GM21528 (cell line): Measurements from ENCODE around the gene SPN.
"Not testable (repeated sequence)": the region's sequence is repeated elsewhere in the genome, so short reads cannot be mapped to it uniquely, and the experiment has no call there.

Source experiments
- ATAC-seq: cut with Tn5 transposase; IDR thresholded peaks from one replicate; pipeline ENCODE4 v1.9.1; 2021; ENCODE audit warnings: mild to moderate bottlenecking, moderate library complexity; ENCODE audit not compliant: unreplicated experiment, low FRiP score

SPN gene, protein sequence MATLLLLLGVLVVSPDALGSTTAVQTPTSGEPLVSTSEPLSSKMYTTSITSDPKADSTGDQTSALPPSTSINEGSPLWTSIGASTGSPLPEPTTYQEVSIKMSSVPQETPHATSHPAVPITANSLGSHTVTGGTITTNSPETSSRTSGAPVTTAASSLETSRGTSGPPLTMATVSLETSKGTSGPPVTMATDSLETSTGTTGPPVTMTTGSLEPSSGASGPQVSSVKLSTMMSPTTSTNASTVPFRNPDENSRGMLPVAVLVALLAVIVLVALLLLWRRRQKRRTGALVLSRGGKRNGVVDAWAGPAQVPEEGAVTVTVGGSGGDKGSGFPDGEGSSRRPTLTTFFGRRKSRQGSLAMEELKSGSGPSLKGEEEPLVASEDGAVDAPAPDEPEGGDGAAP

DNA sequence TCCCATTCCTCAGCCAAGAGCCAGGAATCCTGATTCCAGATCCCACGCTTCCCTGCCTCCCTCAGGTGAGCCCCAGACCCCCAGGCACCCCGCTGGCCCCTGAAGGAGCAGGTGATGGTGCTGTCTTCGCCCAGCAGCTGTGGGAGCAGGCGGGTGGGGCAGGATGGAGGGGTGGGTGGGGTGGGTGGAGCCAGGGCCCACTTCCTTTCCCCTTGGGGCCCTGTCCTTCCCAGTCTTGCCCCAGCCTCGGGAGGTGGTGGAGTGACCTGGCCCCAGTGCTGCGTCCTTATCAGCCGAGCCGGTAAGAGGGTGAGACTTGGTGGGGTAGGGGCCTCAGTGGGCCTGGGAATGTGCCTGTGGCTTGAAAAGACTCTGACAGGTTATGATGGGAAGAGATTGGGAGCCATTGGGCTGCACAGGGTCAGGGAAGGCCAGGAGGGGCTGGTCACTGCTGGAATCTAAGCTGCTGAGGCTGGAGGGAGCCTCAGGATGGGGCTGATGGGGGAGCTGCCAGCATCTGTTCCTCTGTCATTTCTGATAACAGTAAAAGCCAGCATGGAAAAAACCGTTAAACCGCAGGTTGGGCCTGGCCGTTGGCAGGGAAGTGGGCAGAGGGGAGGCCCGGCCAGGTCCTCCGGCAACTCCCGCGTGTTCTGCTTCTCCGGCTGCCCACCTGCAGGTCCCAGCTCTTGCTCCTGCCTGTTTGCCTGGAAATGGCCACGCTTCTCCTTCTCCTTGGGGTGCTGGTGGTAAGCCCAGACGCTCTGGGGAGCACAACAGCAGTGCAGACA, at the start of gene SPN:
SPN (plus strand) TSS at position 232 of the 791 bp plus-strand sequence; CDS start at position 714, 482 bp downstream.
- no peak for ATAC-seq

DNA sequence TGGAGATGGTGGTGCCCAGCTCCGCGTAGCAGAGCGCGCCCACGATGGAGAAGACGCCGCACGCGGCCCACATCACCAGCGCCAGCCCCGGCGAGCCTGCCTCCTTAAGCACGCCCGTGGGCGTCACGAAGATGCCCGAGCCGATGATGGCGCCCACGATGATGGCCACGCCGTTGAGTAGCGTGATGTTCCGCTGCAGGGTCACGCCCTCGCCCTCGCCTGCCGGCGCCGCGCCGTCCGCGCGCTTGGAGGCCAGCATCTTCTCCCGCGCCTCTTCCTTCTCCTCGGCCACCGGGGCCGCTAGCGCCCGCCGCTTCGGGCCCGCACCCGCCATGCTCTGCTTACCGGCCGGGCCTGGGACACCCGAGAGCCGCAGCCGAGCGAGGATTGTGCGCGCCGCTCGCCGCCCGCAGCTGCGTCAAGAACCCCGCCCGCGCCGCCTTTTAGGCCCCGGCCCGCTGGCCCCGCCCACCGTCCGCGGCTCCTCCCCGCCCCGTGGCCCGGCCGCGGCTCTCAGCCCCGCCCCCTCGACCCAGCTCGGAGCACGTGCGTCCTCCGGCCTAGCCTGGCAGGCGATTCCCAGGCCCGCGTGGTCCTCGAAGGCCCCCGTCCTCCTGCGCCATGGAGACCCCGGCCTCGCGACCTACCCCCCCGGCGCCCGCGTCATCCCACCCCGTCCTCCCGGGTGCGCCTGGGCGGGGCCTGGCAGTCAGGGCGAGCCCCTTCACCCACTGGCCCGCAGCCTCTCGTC, 49.6 kb upstream of the SPN start:
- ATAC-seq: peak; percentile 37

DNA sequence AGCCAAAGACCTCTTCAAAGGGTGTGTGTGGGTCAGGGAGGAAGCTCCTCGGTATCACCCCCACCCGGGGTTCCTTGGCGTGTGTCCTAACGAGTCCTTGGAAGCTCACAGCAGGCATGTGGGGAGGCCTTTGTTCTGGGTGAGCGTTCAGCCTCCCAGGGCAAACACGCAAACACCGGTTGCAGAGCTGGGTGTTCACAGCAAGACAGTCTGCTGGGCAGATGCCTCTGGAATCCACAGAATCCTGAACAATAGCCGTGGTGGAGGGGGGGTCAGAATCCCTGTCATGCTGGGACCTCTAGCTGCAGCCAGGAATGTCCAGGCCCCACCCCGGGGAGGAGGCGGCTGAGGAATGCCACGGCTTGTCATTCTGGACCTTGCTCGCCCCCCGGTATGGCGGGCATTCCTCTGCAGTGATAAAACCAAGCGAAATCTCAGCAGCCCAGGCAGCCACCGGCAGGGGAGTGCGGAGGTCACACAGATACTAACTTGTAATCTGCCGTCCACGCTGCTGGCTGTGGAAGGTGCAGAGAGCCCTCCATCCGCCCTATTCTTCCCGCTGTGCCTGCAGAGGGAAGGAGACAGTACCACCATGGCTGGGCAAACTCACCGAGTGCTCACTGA, 48.2 kb upstream of the SPN start:
- not testable (repeated sequence) for ATAC-seq

DNA sequence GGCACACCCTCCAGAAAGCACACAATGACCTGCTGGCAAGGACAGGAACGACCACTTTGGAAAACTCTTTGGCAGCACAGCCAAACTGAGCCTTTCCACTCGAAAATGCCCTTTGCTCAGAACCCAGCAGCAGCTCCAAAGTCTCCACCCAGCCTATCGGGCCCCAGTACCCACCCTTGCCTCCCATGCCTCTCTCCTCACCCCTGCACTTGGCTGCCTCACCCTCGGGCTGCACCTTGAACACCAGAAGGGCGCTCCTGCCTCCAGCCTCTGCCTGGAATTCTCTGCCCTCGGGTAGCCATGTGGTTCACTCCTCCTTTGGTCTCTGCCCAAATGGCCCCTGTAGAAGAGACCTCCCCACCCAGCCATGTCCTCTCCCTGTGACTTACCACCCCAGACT, 46.9 kb upstream of the SPN start:
- ATAC-seq: not testable (repeated sequence)

DNA sequence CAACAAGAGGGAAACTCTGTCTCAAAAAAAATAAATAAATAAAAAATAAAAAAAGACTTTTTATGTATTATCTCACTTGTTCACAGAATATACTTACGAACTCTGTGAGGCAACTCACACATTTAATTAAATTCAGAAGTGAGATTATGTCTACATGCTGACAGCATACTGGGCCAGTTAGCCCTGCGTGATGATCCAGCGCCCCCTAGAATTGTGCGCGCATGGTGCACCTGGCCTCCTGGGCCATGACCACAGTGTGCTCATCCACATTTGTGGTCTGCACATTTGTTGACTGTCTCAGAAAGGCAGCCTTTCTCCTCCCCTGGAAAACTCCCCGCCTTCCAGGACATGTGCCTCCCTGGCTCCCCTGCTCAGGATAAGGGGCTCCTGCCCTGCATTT, 42.5 kb upstream of the SPN start:
- ATAC-seq: not testable (repeated sequence)

DNA sequence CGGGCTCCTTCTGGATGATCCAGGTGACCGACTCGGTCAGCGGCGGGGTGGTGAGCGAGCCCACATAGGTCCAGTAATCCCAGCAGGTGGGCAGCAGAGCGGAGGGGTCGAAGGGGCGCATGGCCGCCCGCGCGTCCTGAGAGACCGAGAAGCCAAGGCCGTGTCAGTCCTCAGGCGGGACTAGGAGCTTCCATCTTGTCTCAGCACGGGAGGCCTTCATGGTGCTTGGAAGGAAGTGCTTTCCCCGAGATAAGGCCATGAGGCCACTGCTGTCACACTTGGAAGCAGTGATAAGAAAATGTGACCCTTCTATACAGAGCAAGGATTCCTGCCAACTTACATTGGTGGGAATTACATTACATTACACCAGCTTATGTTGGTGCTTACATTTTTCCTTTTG, 40.3 kb upstream of the SPN start:
- not testable (repeated sequence) for ATAC-seq

DNA sequence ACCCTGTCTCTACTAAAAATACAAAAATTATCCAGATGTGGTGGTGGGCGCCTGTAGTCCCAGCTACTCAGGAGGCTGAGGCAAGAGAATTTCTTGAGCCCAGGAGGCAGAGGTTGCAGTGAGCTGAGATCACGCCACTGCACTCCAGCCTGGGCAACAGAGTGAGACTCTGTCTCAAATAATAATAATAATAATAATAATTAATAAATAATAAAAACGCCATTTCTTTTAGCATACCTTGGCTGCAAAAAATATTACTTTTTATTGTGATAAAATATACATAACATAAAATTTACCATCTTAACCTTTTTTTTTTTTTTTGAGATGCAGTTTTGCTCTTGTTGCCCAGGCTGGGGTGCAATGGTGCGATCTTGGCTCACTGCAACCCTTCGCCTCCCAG, 39.8 kb upstream of the SPN start:
- not testable (repeated sequence) for ATAC-seq

DNA sequence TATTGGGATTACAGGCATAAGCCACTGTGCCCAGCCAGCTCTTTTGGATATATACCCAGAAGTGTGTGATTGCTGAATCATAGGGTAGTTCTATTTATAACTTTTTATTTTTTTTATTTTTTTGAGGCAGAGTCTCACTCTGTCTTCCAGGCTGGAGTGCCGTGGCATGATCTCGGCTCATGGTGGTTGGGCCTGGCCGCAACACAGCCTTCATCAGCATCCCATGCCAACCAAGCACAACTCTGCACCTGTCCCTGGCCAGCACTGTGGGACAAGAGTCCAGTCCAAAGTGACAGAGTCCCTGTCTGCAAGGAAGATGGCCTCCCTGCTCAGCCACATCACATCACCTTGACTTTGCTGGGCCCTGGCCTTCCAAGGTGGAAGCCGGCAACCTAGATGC, 37.9 kb upstream of the SPN start:
- ATAC-seq: not testable (repeated sequence)

DNA sequence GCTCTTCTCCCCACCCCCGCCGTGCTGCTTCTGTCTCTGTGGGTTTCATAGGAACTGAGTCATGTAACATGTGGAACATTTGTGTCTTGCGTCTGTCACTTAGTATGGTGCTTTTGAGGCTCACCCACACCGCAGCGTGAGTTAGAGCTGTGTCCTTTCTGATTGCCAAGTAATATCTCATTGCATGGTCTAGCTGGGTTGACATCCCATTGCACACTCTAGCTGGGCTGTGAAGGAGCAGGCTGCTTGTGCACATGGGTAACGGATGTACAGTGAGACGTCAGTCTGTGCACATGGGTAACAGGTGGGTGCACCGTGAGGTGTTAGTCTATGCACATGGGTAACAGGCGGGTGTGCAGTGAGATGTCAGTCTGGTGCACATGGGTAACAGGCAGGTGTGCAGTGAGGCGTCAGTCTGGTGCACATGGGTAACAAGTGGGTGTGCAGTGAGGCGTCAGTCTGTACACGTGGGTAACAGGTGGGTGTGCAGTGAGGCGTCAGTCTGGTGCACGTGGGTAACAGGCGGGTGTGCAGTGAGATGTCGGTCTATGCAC, 36.2 kb upstream of the SPN start:
- peak; percentile 48 for ATAC-seq

DNA sequence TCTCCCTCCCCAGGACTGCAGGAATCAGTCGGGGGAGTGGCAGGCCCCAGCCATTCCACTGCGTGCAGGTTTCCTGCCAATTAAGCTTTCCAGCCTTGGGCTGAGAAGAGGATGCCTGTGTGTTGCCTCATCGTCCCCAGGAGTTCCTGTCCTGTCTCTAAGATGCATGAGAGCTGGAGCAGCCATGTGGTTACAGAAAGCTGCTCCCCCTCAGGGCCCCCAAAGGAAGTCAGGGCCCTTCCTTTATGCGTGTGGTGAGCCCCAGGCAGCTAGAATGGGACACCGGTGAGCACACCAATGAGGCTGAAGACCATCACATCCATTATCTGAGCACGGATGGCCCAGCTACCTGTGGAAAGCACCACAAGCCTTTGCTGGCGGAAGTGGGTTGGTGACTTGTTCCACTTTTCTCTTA, 35.4 kb upstream of the SPN start:
- not testable (repeated sequence) for ATAC-seq

DNA sequence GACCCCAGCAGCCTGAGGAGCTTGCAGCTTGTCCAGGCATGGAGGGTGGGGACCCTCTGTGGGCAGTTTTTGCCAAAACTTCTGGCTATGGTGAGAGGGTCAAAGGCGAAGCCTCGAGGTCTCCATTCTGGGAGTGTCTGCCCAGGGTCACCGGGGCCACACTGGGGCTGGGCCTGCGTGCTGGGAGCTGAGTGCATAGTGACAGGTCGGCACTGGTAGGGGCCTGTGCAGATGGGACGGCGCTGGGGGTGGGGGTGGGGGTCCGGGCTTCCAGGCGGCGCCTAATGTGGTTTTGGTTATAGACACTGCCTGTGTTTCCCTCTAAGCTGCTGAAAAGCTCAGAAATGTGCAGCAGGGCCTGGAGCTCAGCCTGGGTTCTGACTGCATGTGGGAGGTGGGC, 34.3 kb upstream of the SPN start:
- not testable (repeated sequence) for ATAC-seq

DNA sequence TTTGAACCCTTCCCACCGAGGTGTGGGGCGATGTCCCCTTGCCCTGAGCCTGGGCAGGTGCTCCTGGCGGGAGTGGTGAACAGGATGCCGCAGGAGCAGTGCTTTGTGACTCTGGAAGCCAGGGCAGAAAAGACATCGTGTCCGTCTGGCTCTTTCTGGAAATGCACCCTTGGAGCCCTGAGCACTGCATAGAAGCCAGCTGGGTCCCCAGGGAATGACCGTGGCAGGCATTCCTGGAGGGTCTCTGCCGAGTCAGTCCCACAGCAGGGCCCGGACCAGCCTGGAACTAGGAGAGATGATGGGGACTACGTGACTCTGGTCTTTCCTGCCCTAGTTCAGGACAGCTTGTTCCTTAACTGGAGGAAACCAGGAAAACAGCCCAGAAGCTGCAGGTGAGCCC, 33.7 kb upstream of the SPN start:
- ATAC-seq: not testable (repeated sequence)

DNA sequence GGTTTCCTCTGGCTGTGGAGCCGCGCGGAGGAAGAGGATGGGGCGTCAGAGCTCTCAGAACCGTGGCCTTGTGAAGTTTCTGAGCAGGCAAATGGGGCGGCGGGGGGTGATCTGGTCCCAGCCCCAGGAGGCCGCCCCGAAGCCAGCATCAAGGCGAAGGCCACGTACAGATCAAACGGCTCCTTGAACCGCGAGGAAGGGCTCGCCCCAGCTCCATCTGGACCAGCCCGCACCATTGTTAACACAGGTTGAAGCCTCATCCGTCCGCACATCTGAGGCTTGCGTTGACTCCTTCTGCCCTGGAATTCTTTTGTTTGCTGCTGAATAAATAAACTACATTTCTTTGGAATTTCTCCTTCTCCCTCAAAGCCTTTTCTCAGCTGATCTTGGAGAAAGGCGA, 31.4 kb upstream of the SPN start:
- ATAC-seq: not testable (repeated sequence)

DNA sequence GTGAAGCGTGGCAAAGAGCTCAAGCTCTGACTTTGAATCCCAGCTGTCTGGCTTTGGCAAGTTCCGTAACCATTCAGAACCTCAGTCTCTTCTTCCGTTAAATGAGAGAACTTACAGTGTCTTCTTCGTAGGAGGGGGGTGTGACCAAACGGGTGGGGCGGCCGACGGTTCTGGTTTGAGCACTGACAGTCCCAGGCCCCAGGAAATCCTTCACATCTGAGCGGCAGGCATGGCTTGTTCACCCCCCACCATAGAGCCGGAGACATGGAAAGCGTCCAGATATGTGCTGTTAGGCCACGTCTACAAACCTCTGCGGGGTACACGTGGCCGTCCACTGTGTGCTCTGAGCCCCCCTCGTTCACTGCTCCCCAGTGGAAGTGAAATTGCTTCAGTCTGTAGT, 27.1 kb upstream of the SPN start:
- ATAC-seq: not testable (repeated sequence)

DNA sequence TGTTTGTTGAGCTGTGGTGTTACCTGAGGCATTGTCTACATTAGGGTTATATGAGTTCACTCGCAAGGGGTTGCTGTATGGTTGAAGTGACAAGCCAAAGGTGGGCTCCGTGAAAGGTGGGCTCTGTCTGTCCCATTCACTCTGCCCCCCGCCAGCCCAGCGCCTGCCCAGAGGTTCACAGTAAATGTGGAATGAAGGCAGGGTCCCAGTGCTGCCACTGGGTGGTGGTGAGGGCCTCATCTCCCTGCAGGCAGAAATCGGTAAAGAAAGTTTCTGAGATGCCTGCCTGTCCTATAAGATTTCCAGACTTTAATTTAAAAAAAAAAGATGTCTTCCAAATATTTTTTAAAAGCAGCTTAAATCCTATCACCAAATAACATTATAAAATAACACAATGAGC, 26.7 kb upstream of the SPN start:
- ATAC-seq: not testable (repeated sequence)

DNA sequence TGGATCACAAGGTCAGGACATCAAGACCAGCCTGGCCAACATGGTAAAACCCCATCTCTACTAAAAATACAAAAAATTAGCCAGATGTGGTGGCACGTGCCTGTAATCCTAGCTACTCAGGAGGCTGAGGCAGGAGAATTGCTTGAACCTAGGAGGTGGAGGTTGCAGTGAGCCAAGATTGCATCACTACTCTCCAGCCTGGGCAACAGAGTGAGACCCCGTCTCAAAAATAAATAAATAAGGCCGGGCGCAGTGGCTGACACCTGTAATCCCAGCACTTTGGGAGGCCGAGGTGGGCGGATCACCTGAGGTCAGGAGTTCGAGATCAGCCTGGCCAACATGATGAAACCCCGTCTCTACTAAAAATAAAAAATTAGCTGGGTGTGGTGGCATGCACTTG, 24.3 kb upstream of the SPN start:
- not testable (repeated sequence) for ATAC-seq

DNA sequence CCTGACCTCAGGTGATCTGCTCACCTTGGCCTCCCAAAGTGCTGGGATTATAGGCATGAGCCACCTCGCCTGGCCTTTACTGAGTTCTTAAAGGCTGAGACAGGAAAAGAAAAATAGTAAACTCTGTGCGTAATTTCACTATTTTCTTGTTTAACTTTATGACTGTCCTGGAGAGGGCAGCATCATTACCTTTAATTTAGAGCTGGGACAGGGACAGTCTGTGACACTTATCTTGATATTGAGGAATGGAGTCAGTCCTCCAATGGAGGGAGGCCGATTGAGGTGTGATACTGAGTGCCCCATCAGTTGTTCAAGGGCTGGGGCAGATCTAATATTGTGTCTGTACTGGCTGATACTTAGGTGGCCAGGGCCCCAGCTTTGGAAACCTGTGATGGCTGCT, 21.5 kb upstream of the SPN start:
- ATAC-seq: no peak

DNA sequence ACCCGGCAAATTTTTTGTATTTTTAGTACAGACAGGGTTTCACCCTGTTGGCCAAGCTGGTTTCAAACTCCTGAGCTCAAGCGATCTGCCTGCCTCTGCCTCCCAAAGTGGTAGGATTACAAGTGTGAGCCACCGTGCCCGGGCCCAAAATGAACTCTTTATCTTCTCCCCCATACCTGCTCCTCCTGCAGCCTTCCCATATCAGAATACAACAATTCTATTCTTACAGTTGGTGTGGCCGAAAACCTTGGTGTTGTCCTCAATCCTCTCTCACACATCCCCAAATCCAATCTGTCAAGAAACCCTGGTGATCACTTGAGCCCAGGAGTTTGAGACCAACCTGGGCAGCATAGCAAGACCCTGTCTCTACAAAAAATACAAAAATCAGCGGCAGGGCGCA, 19.5 kb upstream of the SPN start:
- ATAC-seq: no peak

DNA sequence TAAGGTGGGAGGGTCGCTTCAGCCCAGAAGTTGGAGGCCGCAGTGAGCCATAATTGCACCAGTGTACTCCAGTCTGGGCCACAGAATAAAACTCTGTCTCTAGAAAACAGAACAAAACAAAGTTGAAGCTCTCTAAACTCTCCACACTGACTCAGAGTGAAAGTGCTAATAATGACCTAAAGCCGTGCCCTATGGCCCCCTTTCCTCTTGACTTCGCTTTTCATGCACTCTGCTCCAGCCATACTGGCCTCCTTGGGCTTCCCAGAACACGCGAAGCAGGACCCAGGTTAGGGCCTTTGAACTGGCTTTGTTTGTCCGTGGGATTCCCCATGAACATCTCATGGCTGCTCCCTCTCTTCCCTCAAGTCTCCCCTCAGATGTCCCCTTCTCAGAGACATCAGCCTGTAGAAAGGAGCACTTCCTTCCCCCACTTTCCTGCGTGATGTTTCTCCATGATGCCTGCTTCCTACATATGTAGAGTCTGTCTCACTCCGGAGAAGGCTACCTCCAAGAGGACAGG, 18.6 kb upstream of the SPN start:
- peak; percentile 46 for ATAC-seq
